SU-DHL-6 (cell line): ENCODE data around the gene NFE2L1.

Source experiments
- H2AFZ ChIP-seq: fragments of 200-600 bp; sonication (generic); 2 replicates; pipeline ENCODE4 v1.6.1; 2014; ENCODE audit warnings: low read depth, mild to moderate bottlenecking, moderate library complexity, mixed read lengths, antibody characterized with exemption, low read length; ENCODE audit not compliant: severe bottlenecking
- H3F3A ChIP-seq: fragments of 200-600 bp; shearing (Covaris generic); 2 replicates; pipeline ENCODE4 v1.6.0; 2016; ENCODE audit warnings: antibody characterized with exemption, mild to moderate bottlenecking; ENCODE audit not compliant: insufficient read depth
- H3K27ac ChIP-seq: fragments of 200-600 bp; sonication (generic); 2 replicates; pipeline ENCODE4 v1.5.1; 2016; ENCODE audit warnings: low read depth, mild to moderate bottlenecking, low read length, moderate library complexity, mixed read lengths
- H3K27me3 ChIP-seq: fragments of 200-600 bp; sonication (generic), shearing (Covaris generic); 2 replicates; pipeline ENCODE4 v1.6.0; 2014; ENCODE audit warnings: mild to moderate bottlenecking, low read length
- H3K36me3 ChIP-seq: fragments of 200-600 bp; sonication (generic); 2 replicates; pipeline ENCODE4 v1.6.1; 2014; ENCODE audit warnings: mild to moderate bottlenecking, low read length, mixed read lengths
- H3K4me2 ChIP-seq: fragments of 300-600, 200-600 bp; shearing (Covaris generic), sonication (generic); 2 replicates; pipeline ENCODE4 v1.6.0; 2014; ENCODE audit warnings: low read length, low read depth, mild to moderate bottlenecking; ENCODE audit not compliant: poor library complexity, severe bottlenecking
- H3K4me3 ChIP-seq: fragments of 200-600 bp; sonication (generic); 2 replicates; pipeline ENCODE4 v1.5.1; 2014; ENCODE audit warnings: antibody characterized with exemption, low read length, mild to moderate bottlenecking, mixed read lengths; ENCODE audit not compliant: insufficient read depth, poor library complexity, severe bottlenecking
- H3K79me2 ChIP-seq: fragments of 200-600 bp; sonication (generic); 2 replicates; pipeline ENCODE4 v1.6.1; 2014; ENCODE audit warnings: mild to moderate bottlenecking, low read length, moderate library complexity; ENCODE audit not compliant: insufficient read depth
- H3K9ac ChIP-seq: fragments of 200-600 bp; sonication (generic); 2 replicates; pipeline ENCODE4 v1.7.0; 2014; ENCODE audit warnings: mild to moderate bottlenecking, low read length
- H3K9me2 ChIP-seq: fragments of 200-600 bp; sonication (generic); replicated peaks from 2 replicates; pipeline ENCODE4 v1.6.1; 2014; ENCODE audit warnings: low read length; ENCODE audit not compliant: insufficient read depth
- H3K9me3 ChIP-seq: fragments of 200-600 bp; sonication (generic); 2 replicates; pipeline ENCODE4 v1.6.1; 2014; ENCODE audit warnings: low read length, mixed read lengths; ENCODE audit not compliant: insufficient read depth
- H4K20me1 ChIP-seq: fragments of 200-600 bp; sonication (generic); 2 replicates; pipeline ENCODE4 v1.6.1; 2014; ENCODE audit warnings: low read depth, mild to moderate bottlenecking, antibody characterized with exemption, low read length, moderate library complexity, mixed read lengths
- CTCF ChIP-seq: fragments of 200-600 bp; sonication (generic); IDR thresholded peaks from one replicate; pipeline ENCODE4 v1.5.1; 2017; ENCODE audit warnings: antibody characterized with exemption, mild to moderate bottlenecking, low read length, moderate library complexity; ENCODE audit not compliant: insufficient read depth, poor library complexity, severe bottlenecking
- EZH2phosphoT487 ChIP-seq: fragments of 200-600 bp; sonication (generic), shearing (Covaris generic); conservative IDR thresholded peaks from 2 replicates; pipeline ENCODE4 v1.6.1; 2018; ENCODE audit warnings: mild to moderate bottlenecking, antibody characterized with exemption, low read length, moderate library complexity, mixed read lengths

The NFE2L1 gene

DNA sequence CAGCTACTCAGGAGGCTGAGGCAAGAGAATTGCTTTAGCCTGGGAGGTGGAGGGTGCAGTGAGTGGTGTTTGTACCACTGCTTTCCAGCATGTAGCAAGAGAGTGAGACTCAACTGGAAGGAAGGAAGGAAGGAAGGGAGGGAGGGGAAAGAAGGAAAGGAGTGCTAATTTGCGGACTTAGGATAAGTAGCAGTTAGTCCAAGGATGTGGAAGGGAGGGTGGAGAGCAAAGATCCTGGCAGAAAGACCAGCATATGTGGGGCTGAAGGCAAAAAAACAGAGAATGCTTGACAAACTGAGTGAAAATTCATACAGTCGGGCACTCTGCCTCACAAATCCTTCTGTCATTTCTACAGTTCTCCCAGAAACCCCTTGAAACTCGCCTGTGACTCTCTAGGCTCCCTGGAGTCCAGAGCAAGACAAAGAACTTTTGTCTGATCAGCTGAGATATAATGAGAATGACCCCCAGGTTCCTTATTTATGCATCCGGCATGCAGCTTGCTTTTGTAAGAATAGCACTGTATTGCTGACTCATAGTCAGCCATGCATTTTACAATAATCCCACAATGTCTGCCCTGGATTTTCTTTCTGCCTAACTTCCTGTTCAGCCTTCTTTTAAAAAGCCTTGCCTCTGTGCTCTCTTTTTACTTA is 45.8 kb upstream of the NFE2L1 start:
- Histone ChIP-seq H3F3A (no peaks in the 10 kb centered on the region), H3K4me3 (no peak overlapping the region), H3K4me2 (no peak overlapping the region), H3K9ac (no peak overlapping the region), H3K36me3 (no peaks in the 10 kb centered on the region), H3K79me2 (no peaks in the 10 kb centered on the region), H3K27me3 (no peaks in the 10 kb centered on the region), H4K20me1 (no peaks in the 10 kb centered on the region), H3K27ac (no peak overlapping the region), H2AFZ (no peak overlapping the region), H3K9me2 (no peaks in the 10 kb centered on the region), H3K9me3 (no peaks in the 10 kb centered on the region)
- TF ChIP-seq EZH2phosphoT487 = no peak
- no peak for TF ChIP-seq CTCF

DNA sequence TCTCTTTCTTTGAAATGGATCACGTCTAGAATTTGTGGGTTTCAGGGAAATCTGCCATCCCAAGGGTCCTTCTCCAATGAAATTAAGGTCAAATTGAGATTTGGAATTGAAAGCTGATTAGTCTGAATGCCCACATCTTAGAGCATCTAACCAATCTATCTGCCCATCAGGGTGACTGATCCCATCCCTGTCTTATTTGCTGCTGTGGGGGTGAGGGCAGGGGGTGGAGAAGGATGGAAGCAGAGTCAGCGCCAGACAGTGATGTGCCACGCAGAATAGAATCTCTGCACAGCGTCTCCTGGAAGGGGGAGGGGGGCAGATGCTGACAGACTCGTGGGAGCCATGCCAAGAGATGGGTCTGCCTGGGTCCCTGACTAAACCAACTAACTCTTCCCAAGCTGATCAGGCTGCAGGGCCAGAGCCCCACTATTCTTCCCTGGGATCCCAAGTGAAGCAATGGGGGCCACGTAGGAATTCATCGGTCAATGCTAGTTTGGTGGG is 45.2 kb upstream of the NFE2L1 start:
- H3F3A ChIP-seq = no peaks in the 10 kb centered on the region
- no peaks in the 10 kb centered on the region for H3K36me3 ChIP-seq
- H3K27ac ChIP-seq = no peak overlapping the region
- no peak overlapping the region for H3K4me3 ChIP-seq
- H3K9me3 ChIP-seq = no peaks in the 10 kb centered on the region
- no peaks in the 10 kb centered on the region for H4K20me1 ChIP-seq
- H3K4me2 ChIP-seq = no peak overlapping the region
- no peaks in the 10 kb centered on the region for H3K9me2 ChIP-seq
- H2AFZ ChIP-seq = no peak overlapping the region
- no peaks in the 10 kb centered on the region for H3K27me3 ChIP-seq
- no peaks in the 10 kb centered on the region for H3K79me2 ChIP-seq
- no peak for TF ChIP-seq EZH2phosphoT487
- no peak for TF ChIP-seq CTCF
- no peak overlapping the region for H3K9ac ChIP-seq

GRCh38 chr17:48003417-48004151 is 44.6 kb upstream of the NFE2L1 start:
- Histone ChIP-seq H3K4me2 (no peak overlapping the region), H3F3A (no peaks in the 10 kb centered on the region), H3K9me2 (no peaks in the 10 kb centered on the region), H3K4me3 (no peak overlapping the region), H3K79me2 (no peaks in the 10 kb centered on the region), H3K9ac (no peak overlapping the region), H2AFZ (no peak overlapping the region), H3K9me3 (no peaks in the 10 kb centered on the region), H3K27me3 (no peaks in the 10 kb centered on the region), H3K36me3 (no peaks in the 10 kb centered on the region), H3K27ac (no peak overlapping the region), H4K20me1 (no peaks in the 10 kb centered on the region)
- TF ChIP-seq CTCF = no peak
- no peak for TF ChIP-seq EZH2phosphoT487
